SHP77 treated with DMSO at 0.1 percent for 48 hours (cell line): ENCODE data around the gene ANKS1B.

Source experiments
- DNase-seq: peaks from one replicate; lab custom pipeline; 2025; lab: John Stamatoyannopoulos, UW

Gene ANKS1B

DNA sequence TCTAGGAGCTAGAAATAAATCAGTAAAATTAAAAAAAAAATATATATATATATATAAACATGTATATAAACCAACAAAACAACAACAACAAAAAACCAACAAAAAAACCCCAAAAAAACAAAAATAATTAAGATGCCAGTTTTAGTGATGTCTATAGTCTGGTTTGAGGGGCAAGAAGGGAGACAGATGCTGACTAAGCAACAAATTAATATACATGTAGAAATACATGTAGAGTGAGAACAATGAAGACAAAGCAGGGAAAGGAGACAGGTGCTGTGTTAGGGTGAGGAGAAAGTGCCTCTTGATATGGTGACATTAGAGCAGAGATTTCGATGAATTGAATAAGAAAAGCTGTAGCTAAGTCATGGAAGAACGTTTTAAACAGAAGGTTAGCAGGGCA lies 861.8 kb downstream of the ANKS1B start:
- DNase-seq, result no peak

DNA sequence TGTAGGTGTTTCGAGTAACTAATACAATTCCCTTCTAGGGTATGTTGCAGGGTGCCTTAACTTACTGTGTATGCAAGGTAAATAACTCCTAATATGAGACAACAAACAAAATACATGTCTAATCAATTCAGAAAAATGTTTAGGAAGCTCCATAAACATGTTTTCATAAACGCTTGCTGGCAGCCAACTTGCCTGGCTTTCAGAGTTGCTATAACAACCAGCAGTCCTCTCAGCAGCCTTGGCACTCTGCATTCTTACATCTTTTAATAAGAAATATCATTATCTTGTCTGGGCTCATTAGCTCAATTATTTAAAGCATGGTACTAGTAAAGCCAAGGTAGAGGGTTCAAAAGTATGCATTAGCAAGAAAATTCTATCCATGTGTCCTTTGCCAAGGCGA lies 862.2 kb downstream of the ANKS1B start:
- DNase-seq, result no peak

DNA sequence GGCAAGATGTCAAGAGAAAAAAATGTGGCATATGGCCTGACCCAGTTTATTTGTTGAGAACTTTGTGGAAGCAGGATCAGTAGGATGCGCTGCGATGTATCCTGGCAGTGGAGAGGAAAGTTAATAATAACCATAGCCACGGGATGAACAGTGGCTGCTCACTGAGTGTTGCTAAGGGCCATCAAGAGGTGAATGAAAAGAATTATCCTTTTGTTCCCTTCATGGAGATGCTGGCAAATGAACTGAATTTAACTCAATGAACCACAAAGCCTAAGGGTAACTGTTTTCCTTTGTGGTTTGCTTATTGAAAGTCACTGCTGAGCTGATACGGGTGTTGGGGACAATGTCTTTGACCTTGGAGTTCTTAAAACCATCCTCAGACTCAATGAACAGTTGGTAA lies 863.2 kb downstream of the ANKS1B start:
- no peak for DNase-seq

DNA sequence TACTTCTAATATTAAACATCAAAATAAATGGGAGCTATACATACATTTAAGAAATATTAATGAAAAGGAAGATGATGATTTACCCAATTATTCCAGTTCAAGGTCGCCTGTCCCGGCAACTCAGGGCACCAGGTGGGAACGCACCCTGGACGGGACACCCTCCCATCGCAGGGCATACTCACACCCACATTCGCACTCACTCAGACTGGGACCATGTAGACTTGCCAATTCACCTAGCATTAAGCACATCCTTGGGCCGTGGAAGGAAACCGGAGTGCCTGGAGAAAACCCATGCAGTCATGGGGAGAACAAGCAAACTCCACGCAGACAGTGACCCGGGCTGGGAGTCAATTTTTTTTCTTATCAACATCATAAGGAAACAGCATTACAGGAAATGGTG lies 864.8 kb downstream of the ANKS1B start:
- DNase-seq, result no peak

DNA sequence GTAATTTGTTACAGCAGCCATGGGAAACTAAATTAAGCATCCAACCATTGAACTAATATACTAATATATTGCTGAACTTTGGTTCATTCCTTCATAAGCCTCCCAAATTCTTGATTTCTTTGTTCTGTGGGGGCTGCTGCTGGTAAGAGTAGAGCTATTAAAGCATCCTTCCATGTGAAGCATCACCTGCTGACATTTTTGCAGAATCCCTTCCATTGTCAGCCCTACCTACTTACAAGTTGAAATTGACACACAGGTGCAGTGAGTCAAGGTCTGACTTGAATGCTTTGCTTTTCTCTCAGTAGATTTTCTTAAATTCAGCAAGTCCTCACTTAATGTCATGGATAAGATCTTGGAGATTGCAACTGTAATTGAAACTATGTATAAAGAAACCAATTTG lies 865.3 kb downstream of the ANKS1B start:
- no peak for DNase-seq

DNA sequence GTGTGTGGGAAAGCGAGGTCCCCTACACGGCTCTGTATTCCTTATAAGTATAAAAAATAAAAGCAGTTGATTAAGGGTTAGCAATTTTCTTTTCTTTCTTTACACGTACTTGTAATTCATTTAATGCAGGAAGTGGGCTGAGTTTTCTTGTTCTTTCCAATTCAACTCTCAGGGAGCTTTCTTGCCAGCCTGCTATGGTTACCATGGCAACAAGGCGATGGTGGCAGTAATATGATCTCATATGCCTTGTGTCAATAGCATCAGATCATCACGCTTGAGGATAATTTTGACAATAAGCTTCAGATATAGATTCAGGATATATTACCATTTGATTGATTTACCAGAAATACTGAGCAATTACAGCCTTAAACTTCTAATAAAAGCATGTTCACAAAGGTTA lies 873.1 kb downstream of the ANKS1B start:
- DNase-seq, result peak; percentile 15

DNA sequence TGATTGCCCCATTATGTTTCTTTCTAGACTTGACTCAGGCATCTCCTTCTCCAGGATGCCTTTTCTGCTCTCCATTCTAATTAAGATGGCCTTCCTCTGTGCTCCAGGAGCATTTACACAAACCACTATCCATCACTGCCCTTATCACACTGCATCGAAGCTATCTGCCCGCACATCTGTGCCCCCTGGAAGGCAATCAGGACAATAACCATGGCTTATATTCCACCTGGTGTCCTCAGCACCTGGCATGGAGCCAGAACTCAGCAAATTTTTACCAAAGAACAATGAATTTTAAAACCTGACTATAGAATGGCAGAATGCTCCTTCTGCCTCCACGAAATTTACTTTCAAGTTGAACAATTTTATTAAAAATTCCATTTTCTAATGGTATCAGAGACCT lies 873.9 kb downstream of the ANKS1B start:
- peak; percentile 52 for DNase-seq

DNA sequence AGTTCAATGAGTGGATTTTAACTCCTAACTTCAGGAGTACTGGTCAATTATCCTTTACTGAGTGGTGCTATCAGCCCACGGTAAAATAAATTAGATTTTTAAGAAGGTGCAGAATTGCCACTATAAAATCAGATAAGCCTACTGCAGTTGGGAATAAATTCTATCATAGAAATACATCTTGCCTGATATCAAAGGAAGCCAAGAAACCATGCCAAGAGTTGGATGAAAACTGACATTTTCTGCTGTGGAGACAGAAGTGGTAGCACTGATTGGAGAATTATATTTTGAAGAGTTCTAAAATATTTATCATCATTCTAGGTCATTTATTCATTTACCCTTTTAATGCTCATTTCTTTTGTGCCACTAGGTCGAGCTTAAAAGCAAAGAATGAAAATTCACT lies 874.5 kb downstream of the ANKS1B start:
- DNase-seq, result no peak

DNA sequence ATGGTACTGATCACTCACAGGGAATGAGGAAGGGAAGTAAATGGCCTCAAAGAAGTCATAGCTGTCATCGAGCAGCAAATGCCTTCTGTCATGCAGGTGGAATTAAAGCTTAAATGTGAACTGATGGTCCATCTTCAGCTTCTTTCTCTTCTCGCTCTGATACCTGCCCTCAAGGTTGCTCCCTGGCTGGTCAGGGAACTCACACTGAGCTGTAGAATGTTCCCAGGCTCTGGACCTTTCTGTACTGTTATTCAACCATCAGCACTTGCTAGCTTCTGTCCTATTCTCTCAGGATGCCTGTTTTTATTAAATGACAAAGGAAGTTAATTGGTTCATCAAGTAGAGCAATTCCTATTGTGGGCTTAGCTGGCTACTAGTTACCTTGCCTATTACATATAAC lies 875.8 kb downstream of the ANKS1B start:
- DNase-seq, result no peak

DNA sequence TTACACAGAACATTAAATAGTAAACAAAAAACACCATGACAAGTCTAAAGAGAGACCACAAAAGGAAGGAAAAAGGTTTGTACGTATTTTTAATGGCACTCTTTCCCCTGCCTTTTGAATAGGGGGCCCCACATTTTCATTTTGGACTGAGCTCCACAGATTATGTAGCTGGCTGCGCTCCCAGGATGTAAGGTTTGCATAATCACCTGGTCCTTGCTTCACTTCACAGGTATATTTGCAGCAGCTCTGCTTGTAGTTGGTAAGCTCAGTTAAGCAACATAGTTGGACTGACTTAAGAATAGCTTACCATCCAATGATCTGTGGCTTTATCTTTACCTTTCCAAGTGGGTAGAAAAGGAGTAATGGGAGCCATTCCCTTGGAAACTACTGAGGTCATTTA lies 885.0 kb downstream of the ANKS1B start:
- DNase-seq, result no peak

DNA sequence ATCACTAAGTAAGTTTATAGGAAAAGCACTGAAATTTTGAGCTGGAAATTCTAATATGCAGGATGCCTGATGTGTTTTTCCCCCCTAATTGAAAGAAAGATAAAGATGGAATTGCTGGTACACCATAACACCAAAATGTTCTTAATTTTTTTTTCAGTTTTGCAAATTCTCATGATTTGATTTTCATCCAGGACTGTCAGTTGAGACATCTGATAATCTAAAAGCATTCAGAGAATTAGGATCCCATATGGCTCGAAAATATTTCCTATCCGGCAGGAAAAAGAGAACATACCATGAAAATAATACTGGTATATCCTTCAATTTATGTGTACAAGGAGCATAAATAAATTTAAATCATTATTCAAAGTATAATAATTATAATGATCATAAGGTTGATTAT lies 887.6 kb downstream of the ANKS1B start:
- no peak for DNase-seq

DNA sequence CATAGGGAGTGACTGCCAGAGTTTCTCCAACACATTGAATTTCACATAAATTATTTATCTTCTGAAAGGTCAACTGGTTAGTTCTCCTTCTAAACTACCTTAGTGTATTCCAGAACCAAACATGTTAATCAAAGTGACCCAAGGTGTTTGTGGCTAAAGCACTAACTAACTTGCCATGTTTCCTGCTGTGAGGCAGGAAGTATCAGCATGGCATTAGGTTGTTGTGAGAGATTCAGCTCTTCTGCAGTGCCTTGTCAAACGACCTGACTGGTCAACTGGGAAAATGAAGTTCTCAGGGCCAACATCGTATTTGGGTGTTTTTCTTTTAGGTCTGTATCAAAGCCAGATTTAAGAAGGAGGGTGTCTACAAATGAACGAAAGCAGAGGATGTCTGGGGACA lies 891.6 kb downstream of the ANKS1B start:
- DNase-seq, result no peak

DNA sequence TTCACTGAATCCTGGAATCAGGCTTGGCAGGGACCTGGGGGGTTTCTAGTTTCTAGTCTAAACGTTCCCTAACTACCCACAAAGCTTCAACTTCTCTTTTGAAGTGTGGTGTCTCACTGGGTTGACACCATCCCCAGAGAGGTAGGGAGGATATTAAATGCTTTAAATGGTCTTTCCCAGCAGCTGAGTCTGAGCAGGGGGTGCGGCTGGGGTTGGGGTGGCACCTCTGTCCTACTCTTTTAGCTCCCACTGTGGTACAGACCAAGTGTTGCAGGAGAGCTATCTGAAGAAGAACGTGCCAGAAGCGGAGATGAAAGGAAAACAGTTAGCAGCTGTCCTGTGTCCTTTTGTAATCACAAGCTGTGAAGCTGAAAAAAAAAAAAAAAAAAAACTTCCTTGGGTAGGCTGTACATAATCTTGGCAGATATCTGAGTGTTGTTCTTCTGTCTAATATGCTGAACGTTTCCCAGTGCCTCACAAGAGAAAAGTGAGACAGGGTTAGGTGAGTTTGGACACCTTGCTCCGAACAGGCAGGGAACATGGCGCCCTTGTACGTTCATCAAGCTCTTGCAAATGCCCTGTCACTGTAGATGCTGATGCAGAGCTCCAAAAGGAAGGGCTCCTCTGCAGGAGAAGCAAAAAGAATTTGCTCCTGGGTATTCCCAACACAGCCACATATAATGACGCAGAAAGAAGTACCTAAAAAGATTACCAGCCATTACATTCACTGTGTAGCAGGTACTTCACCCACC lies 892.5 kb downstream of the ANKS1B start:
- DNase-seq, result no peak

DNA sequence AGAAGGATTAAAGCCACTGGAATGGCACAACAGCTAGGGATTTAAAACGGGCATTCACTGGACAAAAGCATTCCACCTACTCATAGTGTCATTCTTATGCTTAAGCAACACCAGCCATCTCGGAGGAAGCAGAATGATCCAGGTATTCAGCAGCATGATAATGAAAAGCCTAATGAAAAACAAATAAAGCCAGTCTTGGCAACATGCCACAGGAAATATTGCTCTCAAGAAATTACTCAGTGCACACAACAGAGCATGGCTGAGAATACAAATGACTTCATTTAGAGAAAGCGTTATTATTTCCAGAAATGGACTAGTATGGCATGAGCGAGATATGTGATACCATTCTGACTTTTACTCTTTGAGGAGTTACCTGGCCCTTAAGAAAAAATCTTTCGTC lies 897.5 kb downstream of the ANKS1B start:
- peak; percentile 57 for DNase-seq

DNA sequence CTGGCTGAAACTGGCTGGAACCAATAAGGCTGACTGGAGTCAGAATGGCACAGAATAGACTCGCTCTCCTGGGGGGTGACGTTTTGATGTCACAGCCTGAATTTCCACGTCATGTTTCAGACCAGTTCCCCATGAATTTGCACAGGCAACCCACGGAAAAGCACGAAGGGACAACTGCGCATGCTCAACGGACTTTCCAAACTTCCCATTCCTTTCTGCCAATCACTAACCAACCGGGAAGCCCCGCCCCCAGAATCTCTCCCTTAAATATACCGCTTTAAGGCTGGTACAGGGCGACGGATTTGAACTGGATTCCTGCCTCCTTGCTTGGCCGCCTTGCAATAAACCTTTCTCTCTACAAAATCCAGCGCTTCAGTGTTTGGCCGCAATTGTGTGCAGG lies 904.9 kb downstream of the ANKS1B start:
- no peak for DNase-seq

DNA sequence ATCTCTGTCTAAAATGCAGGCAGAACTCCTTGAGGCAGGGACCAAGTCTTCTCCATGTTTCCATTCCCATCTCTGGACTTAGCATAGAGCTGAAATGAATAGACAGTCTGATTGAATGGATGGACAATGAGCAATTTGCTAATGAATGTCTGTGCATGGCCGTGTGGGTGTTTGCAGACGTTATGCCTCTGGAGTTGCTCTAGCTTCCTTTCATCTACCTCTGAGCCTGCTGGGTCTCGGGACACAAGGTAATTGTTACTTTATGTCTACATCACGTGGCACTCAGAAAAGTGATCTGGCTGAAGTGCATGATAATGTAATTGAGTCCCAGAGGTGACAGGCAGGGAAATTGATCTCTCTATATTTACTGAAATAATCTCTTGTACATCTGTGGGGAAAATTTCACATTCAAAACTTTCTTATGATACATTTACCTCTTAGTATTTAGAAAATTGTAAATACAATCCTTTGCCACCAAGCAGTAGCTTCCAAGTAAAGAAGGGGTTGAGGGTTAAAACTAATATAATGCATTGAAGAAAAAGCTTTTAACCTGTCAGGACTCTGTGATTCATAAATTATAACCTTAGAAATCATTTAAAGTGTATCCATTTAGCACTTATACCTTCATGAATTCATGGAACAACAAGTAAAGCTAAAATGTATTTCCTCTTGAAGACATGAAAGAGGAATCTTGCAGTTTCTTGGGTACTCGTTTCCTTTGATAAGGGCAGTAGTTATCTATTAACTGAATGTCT lies 915.6 kb downstream of the ANKS1B start:
- DNase-seq, result no peak

DNA sequence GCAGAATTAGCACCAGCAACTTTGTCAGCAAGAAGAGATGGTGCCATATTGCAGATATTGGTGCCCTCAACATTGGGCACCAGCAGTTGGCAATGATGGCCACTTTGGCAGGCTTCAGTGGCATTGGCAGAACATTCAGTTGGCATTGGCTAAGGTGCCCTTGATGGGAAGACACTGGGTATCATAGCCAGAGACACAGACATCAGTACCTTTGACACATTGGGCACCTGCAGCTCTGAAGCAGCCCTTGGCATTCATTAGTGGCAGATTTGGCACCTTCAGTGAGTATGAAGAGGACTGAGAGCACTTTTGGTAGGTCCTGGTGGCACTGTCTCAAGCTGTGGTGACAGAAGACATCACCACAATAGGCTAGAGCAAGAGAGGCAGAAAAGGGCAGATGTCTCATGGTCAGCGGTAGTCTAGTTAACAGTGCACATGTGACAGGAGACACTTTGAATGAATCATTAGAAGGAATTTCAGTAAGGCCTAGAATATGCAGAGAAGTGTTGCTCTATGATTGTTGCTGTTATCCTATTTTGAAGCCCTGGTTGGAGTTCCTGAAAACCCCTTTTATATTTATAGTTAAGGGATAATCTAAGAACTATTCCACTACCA lies 917.5 kb downstream of the ANKS1B start:
- no peak for DNase-seq

DNA sequence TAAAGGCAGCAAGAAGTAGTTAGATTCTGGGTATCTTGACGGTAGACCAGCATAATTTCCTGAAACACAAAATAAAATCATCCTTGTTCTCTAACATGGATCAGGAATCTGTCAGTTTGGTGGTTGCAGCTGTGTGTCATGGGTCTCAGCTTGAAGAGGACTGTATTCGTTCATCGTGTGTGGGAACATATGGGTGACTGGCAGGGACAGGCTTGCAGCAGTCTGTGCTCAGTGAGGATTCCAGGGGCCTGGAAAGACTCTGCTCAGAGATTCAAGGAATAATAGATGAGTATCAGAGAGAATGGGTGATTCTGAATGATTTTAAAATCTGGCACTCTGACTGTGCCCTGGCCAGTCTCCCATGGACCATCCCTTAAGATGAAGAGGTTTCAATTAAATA lies 918.0 kb downstream of the ANKS1B start:
- DNase-seq, result no peak

DNA sequence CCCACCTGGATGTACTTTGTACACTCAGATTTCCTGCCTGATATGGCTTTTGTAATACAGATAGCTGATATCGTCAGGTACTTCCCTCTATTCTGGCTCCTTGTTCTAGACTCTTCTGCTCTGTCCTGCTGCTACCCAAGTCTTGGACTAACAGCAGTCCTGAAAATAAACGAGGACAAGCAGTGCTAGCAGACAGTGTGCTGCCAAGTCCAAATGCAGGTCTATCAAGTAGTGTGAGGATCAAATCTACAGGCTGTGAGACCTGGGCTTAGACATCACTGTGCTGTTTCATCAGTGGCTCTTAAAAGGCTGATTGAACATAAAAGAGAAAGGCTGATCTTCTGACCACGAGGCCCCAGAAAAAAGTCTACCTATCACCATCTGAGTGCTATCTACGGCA lies 921.6 kb downstream of the ANKS1B start:
- DNase-seq, result no peak

DNA sequence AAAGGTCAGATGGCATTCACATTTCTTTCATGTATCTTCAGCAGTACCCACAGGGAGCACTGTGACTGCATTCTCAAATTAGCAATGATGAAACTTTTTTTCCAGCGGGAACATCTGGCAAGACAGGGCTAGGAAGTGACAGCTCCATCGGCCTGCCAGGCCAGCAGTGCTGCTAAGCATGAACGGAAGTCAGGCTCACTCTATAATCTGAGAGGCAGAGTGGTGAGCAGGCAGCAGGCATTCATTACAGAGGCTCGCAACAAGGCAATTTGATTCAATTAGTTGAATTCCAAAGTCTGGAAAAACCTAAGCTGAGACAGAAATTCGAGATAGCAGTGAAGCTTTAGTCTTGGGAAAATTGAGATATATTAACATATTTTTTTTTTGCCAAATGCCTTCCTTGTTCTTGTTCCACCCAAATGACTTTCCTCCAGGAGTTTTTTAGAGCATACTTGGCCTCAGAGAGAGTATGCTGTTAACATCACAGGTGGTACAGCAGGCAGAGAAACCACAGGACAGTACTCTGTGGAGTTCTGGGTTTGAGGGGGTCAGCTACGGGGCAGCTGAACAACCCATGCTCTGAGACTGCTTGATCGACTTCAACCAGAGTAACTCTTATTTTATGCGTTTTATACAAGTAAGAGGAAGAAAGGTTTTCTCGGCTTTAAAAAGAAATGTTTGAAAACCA lies 924.8 kb downstream of the ANKS1B start:
- no peak for DNase-seq

DNA sequence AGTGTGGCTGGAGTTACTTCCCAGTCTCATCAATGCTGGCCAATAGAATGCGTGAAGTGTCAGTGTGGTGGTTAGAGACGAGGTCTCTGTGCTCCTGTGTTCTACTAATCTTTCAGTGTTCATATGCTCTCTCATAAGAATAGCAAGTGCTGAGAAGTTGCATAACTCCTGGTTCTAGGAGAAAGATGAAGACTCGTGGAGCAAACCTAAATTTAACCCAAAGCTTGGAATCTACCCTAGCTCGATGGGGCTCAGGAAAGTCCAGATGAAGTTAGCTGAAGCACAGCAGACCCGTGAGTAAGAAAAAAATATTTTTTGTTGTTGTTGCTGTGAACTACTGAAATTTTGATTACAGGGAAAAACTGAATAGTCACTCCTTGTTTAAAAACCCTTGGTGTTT lies 927.1 kb downstream of the ANKS1B start:
- DNase-seq, result no peak

DNA sequence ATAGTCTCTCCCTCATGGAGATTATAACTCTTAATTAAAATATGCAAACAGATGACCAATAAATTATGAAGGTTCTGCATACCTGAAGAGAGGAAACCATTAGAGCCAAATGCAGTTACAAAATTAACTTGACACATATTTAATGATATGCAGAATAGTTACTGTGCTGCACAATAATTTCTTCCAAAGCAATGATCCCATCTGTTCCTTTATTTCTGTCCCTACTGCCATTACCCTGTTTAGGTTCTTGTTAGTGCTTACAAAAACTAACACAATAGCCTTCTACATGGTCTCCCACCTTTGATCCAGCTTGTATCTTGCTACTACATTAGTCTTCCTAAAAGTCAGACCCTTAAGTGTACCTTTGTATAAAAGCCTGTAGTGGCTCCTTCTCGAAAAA lies 928.5 kb downstream of the ANKS1B start:
- DNase-seq, result no peak

DNA sequence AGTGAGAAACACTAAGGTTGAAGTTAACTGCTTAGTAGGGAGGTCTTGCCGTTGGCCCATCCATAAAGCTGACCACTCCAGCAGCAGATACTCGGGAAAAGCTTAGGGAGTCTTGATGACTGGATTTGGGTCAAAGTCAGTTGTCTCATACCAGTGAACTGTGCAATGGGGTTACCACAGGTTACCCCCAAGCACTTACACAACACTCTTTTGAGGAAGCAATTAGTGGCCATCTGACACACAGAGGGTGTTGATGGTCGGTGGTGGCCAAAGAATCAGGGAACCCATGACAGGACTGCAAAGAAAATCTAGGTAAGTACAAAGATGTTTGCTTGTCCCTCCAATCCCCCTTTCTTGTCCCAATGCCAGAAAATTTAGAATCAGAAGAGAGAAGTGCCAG lies 929.4 kb downstream of the ANKS1B start:
- DNase-seq, result no peak
